Mononuclear cell (primary cell): ENCODE measurements around the gene PLCZ1. TPM values are rescaled to one million over a fixed set of nuclear protein-coding genes. Genes with fewer than 3 reads are reported as not detected.

Source experiments
- total RNA-seq: library from RNA; depleted of rRNA; stranded (reverse); fragments of >200 nt; gene quantifications from one replicate; pipeline ENCODE4 v1.2.3, GENCODE V29; 2012

Gene PLCZ1
- total RNA-seq, 1 donor = not detected

Other genes starting within 250 kb of the PLCZ1 start
- not detected for gene CAPZA3, start 107 bp upstream of the PLCZ1 start, total RNA-seq